ENCODE data around the gene PBX3.

The PBX3 gene

GRCh38 chr9:125966959-125967711 lies 220.0 kb downstream of the PBX3 start:
- TF ChIP-seq CTCF (IDR thresholded peaks at IDR 0.05; ENCODE audit: low read depth, low read length, poor library complexity, severe bottlenecking) (no peak), EZH2phosphoT487 (IDR thresholded peaks at IDR 0.05; ENCODE audit: borderline replicate concordance, low read length) (no peak)
- Histone ChIP-seq H3K4me3 (ENCODE audit: low read length) (no peak overlapping the region), H3K9me3 (ENCODE audit: control insufficient read depth, insufficient read depth, low read length) (no peaks in the 10 kb centered on the region), H3K27ac (ENCODE audit: low read depth, low read length) (no peak overlapping the region), H3K4me1 (ENCODE audit: control insufficient read depth, low read length) (peaks cover 17% of the 10 kb centered on the region), H3K27me3 (ENCODE audit: control insufficient read depth, low read length) (no peaks in the 10 kb centered on the region), H3K9me2 (replicated peaks; ENCODE audit: control insufficient read depth, low read length) (no peaks in the 10 kb centered on the region), H4K20me1 (ENCODE audit: control insufficient read depth, insufficient read depth, low read depth, low read length) (no peaks in the 10 kb centered on the region), H3K36me3 (ENCODE audit: control insufficient read depth, low read length) (peaks cover 9% of the 10 kb centered on the region), H3F3A (ENCODE audit: control insufficient read depth, insufficient read depth) (no peaks in the 10 kb centered on the region), H3K79me2 (ENCODE audit: control insufficient read depth, low read length) (no peaks in the 10 kb centered on the region), H3K4me2 (ENCODE audit: low read length) (no peak overlapping the region)

GRCh38 chr9:125968714-125969374 lies 221.7 kb downstream of the PBX3 start:
- Histone ChIP-seq H3K4me3 (ENCODE audit: low read length) (no peak overlapping the region), H3K4me2 (ENCODE audit: low read length) (no peak overlapping the region), H3K36me3 (ENCODE audit: control insufficient read depth, low read length) (0 out of 2 replicates have a peak, but pooled peaks cover 4% of the 10 kb centered on the region), H3K9me2 (replicated peaks; ENCODE audit: control insufficient read depth, low read length) (no peaks in the 10 kb centered on the region), H3K27me3 (ENCODE audit: control insufficient read depth, low read length) (no peaks in the 10 kb centered on the region), H3K27ac (ENCODE audit: low read depth, low read length) (no peak overlapping the region), H3K4me1 (ENCODE audit: control insufficient read depth, low read length) (peaks cover 7% of the 10 kb centered on the region), H4K20me1 (ENCODE audit: control insufficient read depth, insufficient read depth, low read depth, low read length) (no peaks in the 10 kb centered on the region), H3K9me3 (ENCODE audit: control insufficient read depth, insufficient read depth, low read length) (no peaks in the 10 kb centered on the region), H3K79me2 (ENCODE audit: control insufficient read depth, low read length) (no peaks in the 10 kb centered on the region), H3F3A (ENCODE audit: control insufficient read depth, insufficient read depth) (no peaks in the 10 kb centered on the region)
- TF ChIP-seq CTCF (IDR thresholded peaks at IDR 0.05; ENCODE audit: low read depth, low read length, poor library complexity, severe bottlenecking) = no peak
- no peak for TF ChIP-seq EZH2phosphoT487 (IDR thresholded peaks at IDR 0.05; ENCODE audit: borderline replicate concordance, low read length)

- no peak for TF ChIP-seq CTCF (IDR thresholded peaks at IDR 0.05; ENCODE audit: low read depth, low read length, poor library complexity, severe bottlenecking)
- TF ChIP-seq EZH2phosphoT487 (IDR thresholded peaks at IDR 0.05; ENCODE audit: borderline replicate concordance, low read length) = no peak
- H4K20me1 ChIP-seq (ENCODE audit: control insufficient read depth, insufficient read depth, low read depth, low read length) = no peaks in the 10 kb centered on the region
- H3K4me3 ChIP-seq (ENCODE audit: low read length) = no peak overlapping the region
- H3K4me2 ChIP-seq (ENCODE audit: low read length) = no peak overlapping the region
- H3F3A ChIP-seq (ENCODE audit: control insufficient read depth, insufficient read depth) = no peaks in the 10 kb centered on the region
- no peaks in the 10 kb centered on the region for H3K27me3 ChIP-seq (ENCODE audit: control insufficient read depth, low read length)
- peaks cover 4% of the 10 kb centered on the region; the same call in 1 of the 2 replicates for H3K4me1 ChIP-seq (ENCODE audit: control insufficient read depth, low read length)
- H3K27ac ChIP-seq (ENCODE audit: low read depth, low read length) = no peak overlapping the region
- H3K36me3 ChIP-seq (ENCODE audit: control insufficient read depth, low read length) = 0 out of 2 replicates have a peak, but pooled peaks cover 4% of the 10 kb centered on the region
- no peaks in the 10 kb centered on the region for H3K9me3 ChIP-seq (ENCODE audit: control insufficient read depth, insufficient read depth, low read length)
- H3K9me2 ChIP-seq (replicated peaks; ENCODE audit: control insufficient read depth, low read length) = no peaks in the 10 kb centered on the region
- H3K79me2 ChIP-seq (ENCODE audit: control insufficient read depth, low read length) = no peaks in the 10 kb centered on the region
Observed at GRCh38 chr9:125969462-125969861, 222.3 kb downstream of the PBX3 start.
